Activated CD4-positive, alpha-beta T cell treated with anti-CD3 and anti-CD28 coated beads for 48 hours (primary cell): ENCODE measurements around the gene ITLN2.
"Not testable (repeated sequence)": the region's sequence is repeated elsewhere in the genome, so short reads cannot be mapped to it uniquely, and the experiment has no call there.

Source experiments
- DNase-seq: peaks from one replicate; pipeline ENCODE4 v3.0.0-alpha.2; 2020

The ITLN2 gene

GRCh38 chr1:160904783-160905616 is 49.6 kb downstream of the ITLN2 start:
- DNase-seq: no peak

GRCh38 chr1:160902251-160902650 is 52.4 kb downstream of the ITLN2 start:
- DNase-seq: not testable (repeated sequence)

DNA sequence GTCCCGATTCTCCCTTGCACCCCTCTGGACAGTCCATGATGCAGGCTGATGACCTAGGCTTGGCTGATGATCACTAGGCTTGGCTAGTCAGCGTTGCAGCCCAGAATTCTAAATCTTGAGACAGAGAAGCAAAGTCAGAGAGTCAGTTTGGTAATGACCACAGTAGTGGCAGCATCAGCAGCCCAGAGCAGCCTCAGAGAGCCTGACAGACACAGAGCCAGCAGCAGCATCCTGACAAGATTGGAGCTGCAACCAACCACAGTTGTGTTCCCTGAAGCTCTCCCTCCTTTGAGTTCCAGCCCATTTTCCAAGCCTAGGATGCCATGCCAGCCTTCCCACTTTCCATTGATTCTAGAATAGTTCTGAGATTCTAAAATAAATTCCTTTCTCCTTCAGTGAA is 52.8 kb downstream of the ITLN2 start:
- no peak for DNase-seq

DNA sequence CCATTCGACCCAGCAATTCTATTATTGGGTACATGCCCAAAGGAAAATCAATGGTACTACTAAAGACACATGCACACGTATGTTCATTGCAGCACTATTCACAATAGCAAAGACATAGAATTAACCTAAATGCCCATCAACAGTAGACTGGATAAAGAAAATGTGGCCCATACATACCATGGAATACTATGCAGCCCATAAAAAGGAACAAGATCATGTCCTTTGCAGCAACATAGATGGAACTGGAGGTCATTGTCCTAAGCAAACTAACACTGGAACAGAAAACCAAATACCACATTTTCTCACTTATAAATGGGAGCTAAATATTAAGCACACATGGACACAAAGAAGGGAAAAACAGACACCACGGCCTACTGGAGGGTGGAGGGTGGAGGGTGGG is 53.9 kb downstream of the ITLN2 start:
- DNase-seq: not testable (repeated sequence)
